Mammary epithelial cell (primary cell): ENCODE data around the gene PRKN.

ENCODE experiments used
- CTCF ChIP-seq, 2 donors: IDR thresholded peaks in 1 of 2; conservative IDR thresholded peaks in 1 of 2; 2 replicates each; pipeline ENCODE4 v1.5.1; 2011 to 2012; ENCODE audit warnings: inconsistent platforms in 2 of 2, low read length in 2 of 2, mild to moderate bottlenecking in 2 of 2, control low read depth in 1 of 2, low read depth in 1 of 2; ENCODE audit not compliant: insufficient read depth in 1 of 2; ENCODE audit errors: extremely low read depth in 1 of 2
- EZH2 ChIP-seq: IDR thresholded peaks from 2 replicates; pipeline ENCODE4 v1.6.1; 2012; ENCODE audit warnings: low read length, inconsistent platforms, borderline replicate concordance

GRCh38 chr6:161503570-161503969, 1224.0 kb downstream of the PRKN start:
- TF ChIP-seq CTCF (conservative IDR thresholded peaks at IDR 0.05 in 1 of 2, IDR thresholded peaks at IDR 0.05 in 1 of 2; ENCODE audit: extremely low read depth in 1 of 2, insufficient read depth in 1 of 2, low read depth in 1 of 2, low read length in 2 of 2) (no peak), EZH2 (no peak)
